Neural crest cell (in vitro differentiated cells): ENCODE data around the gene MIB2. TPM values are rescaled to one million over a fixed set of nuclear protein-coding genes. Genes with fewer than 3 reads are reported as not detected.

ENCODE experiments used
- DNase-seq: peaks from one replicate; pipeline ENCODE4 v3.0.0; 2021; ENCODE audit warnings: low read depth, mixed read lengths, low spot score
- H3K27ac Mint-ChIP-seq: one replicate; pipeline ENCODE4 v1.8.0; 2021; ENCODE audit warnings: mild to moderate bottlenecking, mixed read lengths; ENCODE audit not compliant: unreplicated experiment
- H3K27me3 Mint-ChIP-seq: 2 replicates; pipeline ENCODE4 v1.8.0; 2021; ENCODE audit warnings: low read depth, mild to moderate bottlenecking, mixed read lengths
- H3K36me3 Mint-ChIP-seq: 2 replicates; pipeline ENCODE4 v1.8.0; 2021; ENCODE audit warnings: low read depth, mild to moderate bottlenecking, mixed read lengths
- H3K4me1 Mint-ChIP-seq: 2 replicates; pipeline ENCODE4 v1.8.0; 2021; ENCODE audit warnings: mixed read lengths
- H3K4me3 Mint-ChIP-seq: one replicate; pipeline ENCODE4 v1.8.0; 2021; ENCODE audit warnings: mild to moderate bottlenecking, mixed read lengths
- H3K9me3 Mint-ChIP-seq: 2 replicates; pipeline ENCODE4 v1.8.0; 2021; ENCODE audit warnings: mixed read lengths
- total RNA-seq: library from RNA; stranded (reverse); gene quantifications from 2 replicates; pipeline ENCODE4 v1.2.1, GENCODE V29; 2021
- TF ChIP-seq, protein P1 (sequence below): fragments of 200-600 bp; sonication (generic); conservative IDR thresholded peaks from 2 replicates; pipeline ENCODE4 v1.5.0; 2021; ENCODE audit warnings: antibody characterized with exemption, mild to moderate bottlenecking

MIB2 gene
- total RNA-seq, 1 donor from 2014 or later, result 105 TPM

DNA sequence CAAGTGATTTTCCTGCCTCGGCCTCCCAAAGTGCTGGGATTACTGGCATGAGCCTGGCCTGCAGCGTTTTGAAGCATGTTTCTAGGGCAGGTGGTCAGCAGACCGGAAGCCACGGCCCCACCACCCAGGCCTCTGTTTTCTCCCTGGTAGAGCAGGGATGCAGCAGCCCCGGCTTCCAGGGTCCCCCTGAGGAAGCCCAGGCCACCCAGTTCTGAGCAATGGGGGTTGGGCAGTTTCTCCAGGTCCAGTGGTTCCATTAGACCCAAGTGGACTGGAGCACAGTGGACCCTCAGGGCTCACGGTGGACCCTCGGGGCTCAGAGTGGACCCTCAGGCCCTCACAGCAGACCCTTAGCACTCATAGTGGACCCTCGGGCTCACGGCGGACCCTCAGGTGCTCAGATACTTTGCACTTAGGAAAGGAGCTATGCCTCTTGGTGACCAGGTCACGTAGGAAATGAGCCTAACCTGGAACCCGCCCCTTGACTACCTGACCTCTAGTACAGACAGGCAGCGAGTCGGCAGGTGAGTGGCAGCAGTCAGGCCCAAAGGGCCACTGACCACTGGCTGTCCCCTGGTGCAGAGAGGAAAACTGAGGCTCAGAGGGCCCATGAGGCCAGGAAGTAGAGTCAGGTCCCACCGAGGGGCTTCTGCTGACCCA lies 10.8 kb upstream of the MIB2 start:
- H3K27ac Mint-ChIP-seq, result no peak overlapping the region
- no peaks in the 10 kb centered on the region for H3K4me1 Mint-ChIP-seq
- H3K27me3 Mint-ChIP-seq, result peaks cover 28% of the 10 kb centered on the region
- no peak for DNase-seq
- no peaks in the 10 kb centered on the region for H3K36me3 Mint-ChIP-seq
- H3K4me3 Mint-ChIP-seq, result peak overlapping the region; percentile 51
- TF ChIP-seq, protein P1, sequence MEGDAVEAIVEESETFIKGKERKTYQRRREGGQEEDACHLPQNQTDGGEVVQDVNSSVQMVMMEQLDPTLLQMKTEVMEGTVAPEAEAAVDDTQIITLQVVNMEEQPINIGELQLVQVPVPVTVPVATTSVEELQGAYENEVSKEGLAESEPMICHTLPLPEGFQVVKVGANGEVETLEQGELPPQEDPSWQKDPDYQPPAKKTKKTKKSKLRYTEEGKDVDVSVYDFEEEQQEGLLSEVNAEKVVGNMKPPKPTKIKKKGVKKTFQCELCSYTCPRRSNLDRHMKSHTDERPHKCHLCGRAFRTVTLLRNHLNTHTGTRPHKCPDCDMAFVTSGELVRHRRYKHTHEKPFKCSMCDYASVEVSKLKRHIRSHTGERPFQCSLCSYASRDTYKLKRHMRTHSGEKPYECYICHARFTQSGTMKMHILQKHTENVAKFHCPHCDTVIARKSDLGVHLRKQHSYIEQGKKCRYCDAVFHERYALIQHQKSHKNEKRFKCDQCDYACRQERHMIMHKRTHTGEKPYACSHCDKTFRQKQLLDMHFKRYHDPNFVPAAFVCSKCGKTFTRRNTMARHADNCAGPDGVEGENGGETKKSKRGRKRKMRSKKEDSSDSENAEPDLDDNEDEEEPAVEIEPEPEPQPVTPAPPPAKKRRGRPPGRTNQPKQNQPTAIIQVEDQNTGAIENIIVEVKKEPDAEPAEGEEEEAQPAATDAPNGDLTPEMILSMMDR, result no peak
- H3K9me3 Mint-ChIP-seq, result no peaks in the 10 kb centered on the region

DNA sequence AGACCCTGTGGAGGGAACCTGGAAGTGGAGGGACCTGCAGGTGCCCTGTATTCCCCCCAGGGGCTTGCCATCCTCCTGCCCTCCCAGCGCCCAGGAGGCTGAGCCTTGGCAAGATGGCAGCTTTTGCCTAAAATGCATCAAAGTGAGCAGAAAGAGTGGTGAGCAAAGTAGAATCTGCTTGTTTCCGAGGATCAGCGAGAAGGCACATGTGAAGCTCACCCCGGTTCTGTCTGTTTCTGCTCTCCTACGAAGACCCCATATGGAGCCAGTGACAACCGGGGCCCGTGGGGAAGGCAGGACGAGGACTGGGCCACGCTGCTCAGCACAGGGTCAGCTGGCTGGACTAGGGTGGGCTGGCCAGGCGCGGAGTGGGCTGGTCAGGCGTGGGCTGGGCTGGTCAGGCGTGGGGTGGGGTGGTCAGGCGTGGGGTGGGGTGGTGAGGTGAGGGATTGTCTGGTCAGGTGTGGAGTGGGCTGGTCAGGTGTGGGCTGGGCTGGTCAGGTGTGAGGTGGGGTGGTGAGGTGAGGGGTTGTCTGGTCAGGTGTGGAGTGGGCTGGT lies 10.2 kb upstream of the MIB2 start:
- H3K27ac Mint-ChIP-seq, result no peak overlapping the region
- TF ChIP-seq, protein P1, result no peak
- no peak overlapping the region for H3K4me3 Mint-ChIP-seq

DNA sequence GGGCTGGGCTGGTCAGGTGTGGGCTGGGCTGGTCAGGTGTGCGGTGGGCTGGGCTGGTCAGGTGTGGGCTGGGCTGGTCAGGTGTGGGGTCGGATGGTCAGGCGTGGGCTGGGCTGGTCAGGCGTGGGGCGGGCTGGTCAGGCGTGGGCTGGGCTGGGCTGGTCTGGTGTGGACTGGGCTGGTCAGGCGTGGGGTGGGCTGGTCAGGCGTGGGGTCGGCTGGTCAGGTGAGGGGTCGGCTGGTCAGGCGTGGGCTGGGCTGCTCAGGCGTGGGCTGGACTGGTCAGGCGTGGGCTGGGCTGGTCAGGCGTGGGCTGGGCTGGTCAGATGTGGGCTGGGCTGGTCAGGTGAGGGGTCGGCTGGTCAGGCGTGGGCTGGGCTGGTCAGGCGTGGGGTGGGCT lies 9.6 kb upstream of the MIB2 start:
- no peaks in the 10 kb centered on the region for H3K9me3 Mint-ChIP-seq
- TF ChIP-seq, protein P1, result no peak
- peaks cover 22% of the 10 kb centered on the region for H3K27me3 Mint-ChIP-seq
- DNase-seq, result no peak
- no peak overlapping the region for H3K4me3 Mint-ChIP-seq
- H3K27ac Mint-ChIP-seq, result no peak overlapping the region
- no peaks in the 10 kb centered on the region for H3K4me1 Mint-ChIP-seq
- H3K36me3 Mint-ChIP-seq, result no peaks in the 10 kb centered on the region

More for the DNA sequence above, 10.2 kb upstream of the MIB2 start:
- Mint-ChIP-seq H3K27me3 (peaks cover 28% of the 10 kb centered on the region), H3K36me3 (no peaks in the 10 kb centered on the region), H3K4me1 (no peaks in the 10 kb centered on the region), H3K9me3 (no peaks in the 10 kb centered on the region)
- DNase-seq, result no peak

DNA sequence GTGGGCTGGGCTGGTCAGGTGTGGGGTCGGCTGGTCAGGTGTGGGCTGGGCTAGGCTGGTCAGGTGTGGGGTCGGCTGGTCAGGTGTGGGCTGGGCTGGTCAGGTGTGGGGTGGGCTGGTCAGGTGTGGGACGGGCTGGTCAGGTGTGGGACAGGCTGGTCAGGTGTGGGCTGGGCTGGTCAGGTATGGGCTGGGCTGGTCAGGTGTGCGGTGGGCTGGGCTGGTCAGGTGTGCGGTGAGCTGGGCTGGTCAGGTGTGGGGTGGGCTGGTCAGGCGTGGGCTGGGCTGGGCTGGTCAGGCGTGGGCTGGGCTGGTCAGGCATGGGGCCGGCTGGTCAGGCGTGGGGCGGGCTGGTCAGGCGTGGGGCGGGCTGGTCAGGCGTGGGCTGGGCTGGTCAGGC lies 9.1 kb upstream of the MIB2 start:
- Mint-ChIP-seq H3K27ac (no peak overlapping the region), H3K4me1 (no peaks in the 10 kb centered on the region), H3K36me3 (no peaks in the 10 kb centered on the region), H3K27me3 (peaks cover 18% of the 10 kb centered on the region), H3K9me3 (no peaks in the 10 kb centered on the region), H3K4me3 (no peak overlapping the region)
- no peak for DNase-seq
- TF ChIP-seq, protein P1, result no peak

DNA sequence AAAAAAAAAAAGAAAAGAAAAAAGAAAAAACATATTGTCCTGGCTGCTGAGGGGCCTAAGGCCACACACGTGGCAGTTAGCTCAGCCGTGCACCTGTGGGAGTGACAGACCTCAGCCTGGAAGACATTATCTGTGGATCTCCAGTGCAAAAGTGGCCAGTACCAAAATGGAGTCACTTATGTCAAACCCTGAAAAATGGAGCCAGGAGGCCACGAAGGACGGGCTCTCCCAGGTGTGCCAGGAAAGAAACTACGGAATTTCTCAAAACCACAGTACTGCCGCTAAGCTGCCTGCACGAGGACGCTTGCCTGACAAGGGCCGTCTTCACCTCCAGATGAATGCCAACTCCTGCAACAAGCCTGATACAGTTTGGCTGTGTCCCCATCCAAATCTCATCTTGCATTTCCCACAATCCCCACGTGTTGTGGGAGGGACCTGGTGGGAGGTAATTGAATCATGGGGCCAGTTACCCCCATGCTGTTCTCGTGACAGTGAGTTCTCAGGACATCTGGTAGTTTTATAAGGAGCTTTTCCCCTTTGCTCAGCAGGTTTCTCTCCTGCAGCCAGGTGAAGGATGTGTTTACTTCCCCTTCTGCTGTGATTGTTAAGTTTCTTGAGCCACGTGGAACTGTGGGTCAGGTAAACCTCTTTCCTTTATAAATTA lies 5.3 kb upstream of the MIB2 start:
- no peaks in the 10 kb centered on the region for H3K27me3 Mint-ChIP-seq
- TF ChIP-seq, protein P1, result no peak
- no peak overlapping the region for H3K4me3 Mint-ChIP-seq
- no peaks in the 10 kb centered on the region for H3K36me3 Mint-ChIP-seq
- no peak overlapping the region for H3K27ac Mint-ChIP-seq
- peaks cover 21% of the 10 kb centered on the region for H3K4me1 Mint-ChIP-seq
- H3K9me3 Mint-ChIP-seq, result no peaks in the 10 kb centered on the region
- DNase-seq, result no peak
